C4-2B (cell line): ENCODE results near the gene DENND4C.

Source experiments
- CTCF ChIP-seq: fragments of 450-650 bp; conservative IDR thresholded peaks from 2 replicates; pipeline ENCODE4 v1.5.1; 2017; ENCODE audit warnings: mild to moderate bottlenecking
- ZFX ChIP-seq: fragments of 450-650 bp; IDR thresholded peaks from 2 replicates; pipeline ENCODE4 v1.6.1; 2017

GRCh38 chr9:19298436-19299000 is 68.0 kb downstream of the DENND4C start:
- no peak for TF ChIP-seq CTCF
- no peak for TF ChIP-seq ZFX
